Measurements from ENCODE around the gene NHSL1.

DNA sequence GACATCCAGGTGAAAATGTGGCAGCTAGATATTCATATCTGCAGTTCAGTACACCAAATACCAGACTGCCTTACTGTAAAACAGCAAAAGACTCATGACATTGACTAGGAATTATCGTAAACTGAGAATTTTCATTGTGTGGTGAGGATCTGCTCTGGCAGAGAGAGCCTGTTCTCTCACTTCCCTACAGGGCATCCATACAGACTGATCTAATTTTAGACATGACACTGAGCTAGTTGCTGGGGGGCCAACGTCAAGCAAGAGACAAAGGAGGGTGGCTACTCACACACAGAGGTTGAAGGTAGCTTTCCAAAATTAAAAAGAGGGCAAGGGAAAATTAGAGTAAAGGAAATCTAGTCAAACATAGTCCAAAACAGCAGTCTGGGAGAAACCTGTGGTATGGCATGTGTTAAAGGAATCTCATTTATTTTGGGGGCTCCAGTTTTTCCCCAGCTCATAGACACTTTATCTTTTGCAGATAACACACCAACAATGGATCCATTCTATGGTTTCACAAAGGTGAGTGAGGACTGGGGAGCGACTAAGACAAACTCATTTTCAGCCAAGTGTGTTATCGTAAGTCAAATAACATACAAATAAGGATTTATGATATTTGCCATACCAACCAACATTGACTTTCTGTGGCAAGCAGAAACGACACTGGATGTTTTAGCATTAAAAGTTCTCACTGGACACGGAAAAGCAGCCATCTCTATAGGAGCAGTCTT is 36.6 kb upstream of the NHSL1 start:
- TF ChIP-seq, protein P1, sequence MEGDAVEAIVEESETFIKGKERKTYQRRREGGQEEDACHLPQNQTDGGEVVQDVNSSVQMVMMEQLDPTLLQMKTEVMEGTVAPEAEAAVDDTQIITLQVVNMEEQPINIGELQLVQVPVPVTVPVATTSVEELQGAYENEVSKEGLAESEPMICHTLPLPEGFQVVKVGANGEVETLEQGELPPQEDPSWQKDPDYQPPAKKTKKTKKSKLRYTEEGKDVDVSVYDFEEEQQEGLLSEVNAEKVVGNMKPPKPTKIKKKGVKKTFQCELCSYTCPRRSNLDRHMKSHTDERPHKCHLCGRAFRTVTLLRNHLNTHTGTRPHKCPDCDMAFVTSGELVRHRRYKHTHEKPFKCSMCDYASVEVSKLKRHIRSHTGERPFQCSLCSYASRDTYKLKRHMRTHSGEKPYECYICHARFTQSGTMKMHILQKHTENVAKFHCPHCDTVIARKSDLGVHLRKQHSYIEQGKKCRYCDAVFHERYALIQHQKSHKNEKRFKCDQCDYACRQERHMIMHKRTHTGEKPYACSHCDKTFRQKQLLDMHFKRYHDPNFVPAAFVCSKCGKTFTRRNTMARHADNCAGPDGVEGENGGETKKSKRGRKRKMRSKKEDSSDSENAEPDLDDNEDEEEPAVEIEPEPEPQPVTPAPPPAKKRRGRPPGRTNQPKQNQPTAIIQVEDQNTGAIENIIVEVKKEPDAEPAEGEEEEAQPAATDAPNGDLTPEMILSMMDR (IDR thresholded peaks at IDR 0.05; ENCODE audit: insufficient read depth, low read length, poor library complexity, severe bottlenecking) = no peak
- no peak for TF ChIP-seq EZH2phosphoT487 (conservative IDR thresholded peaks at IDR 0.05; ENCODE audit: low read length)
